GM23338 (cell line): ENCODE measurements around the gene TMBIM6. TPM values are rescaled to one million over a fixed set of nuclear protein-coding genes. Genes with fewer than 3 reads are reported as not detected.

ENCODE experiments used
- ATAC-seq: fragments of 200-7000 bp; cut with Tn5 transposase; 3 replicates; pipeline ENCODE4 v1.9.1; 2020
- DNase-seq: peaks from one replicate; pipeline ENCODE4 v3.0.0-alpha.2; 2015; ENCODE audit warnings: low spot score
- H2AFZ ChIP-seq: fragments of 200-600 bp; sonication (generic); 2 replicates; pipeline ENCODE4 v1.8.0; 2016; ENCODE audit warnings: antibody characterized with exemption, mild to moderate bottlenecking, moderate library complexity
- H3F3A ChIP-seq: fragments of 200-600 bp; sonication (generic); replicated peaks from 2 replicates; pipeline ENCODE4 v1.8.0; 2017; ENCODE audit warnings: antibody characterized with exemption, mixed run types, low read depth
- H3K27ac ChIP-seq: fragments of 200-600 bp; sonication (generic); 2 replicates; pipeline ENCODE4 v1.6.1; 2016; ENCODE audit warnings: low read depth
- H3K27me3 ChIP-seq: fragments of 200-600 bp; sonication (generic); 2 replicates; pipeline ENCODE4 v1.8.0; 2016; ENCODE audit warnings: mild to moderate bottlenecking, mixed run types, moderate library complexity; ENCODE audit not compliant: insufficient read depth
- H3K36me3 ChIP-seq: fragments of 200-600 bp; sonication (generic); 2 replicates; pipeline ENCODE4 v1.8.0; 2016; ENCODE audit warnings: mild to moderate bottlenecking; ENCODE audit not compliant: insufficient read depth
- H3K4me1 ChIP-seq: fragments of 200-600 bp; sonication (generic); 2 replicates; pipeline ENCODE4 v1.8.0; 2016; ENCODE audit warnings: mild to moderate bottlenecking, moderate library complexity; ENCODE audit not compliant: insufficient read depth
- H3K4me2 ChIP-seq: fragments of 200-600 bp; sonication (generic); 2 replicates; pipeline ENCODE4 v1.7.1; 2017; ENCODE audit warnings: mixed run types
- H3K4me3 ChIP-seq: fragments of 200-600 bp; sonication (generic); 2 replicates; pipeline ENCODE4 v1.6.1; 2016; ENCODE audit warnings: mixed run types
- H3K79me2 ChIP-seq: fragments of 200-600 bp; sonication (generic); replicated peaks from 2 replicates; pipeline ENCODE4 v1.8.0; 2017; ENCODE audit warnings: mild to moderate bottlenecking; ENCODE audit not compliant: insufficient read depth
- H3K9me2 ChIP-seq: fragments of 200-600 bp; sonication (generic); 2 replicates; pipeline ENCODE4 v1.8.0; 2017; ENCODE audit not compliant: insufficient read depth
- H4K20me1 ChIP-seq: fragments of 200-600 bp; sonication (generic); replicated peaks from 2 replicates; pipeline ENCODE4 v1.8.0; 2017; ENCODE audit warnings: mild to moderate bottlenecking; ENCODE audit not compliant: insufficient read depth
- H3K27ac Mint-ChIP-seq: 2 replicates; pipeline ENCODE4 v1.8.0; 2020; ENCODE audit warnings: inconsistent platforms, mild to moderate bottlenecking, moderate library complexity, mixed read lengths
- H3K27me3 Mint-ChIP-seq: 3 replicates; pipeline ENCODE4 v1.8.0; 2022; ENCODE audit warnings: low read depth, mild to moderate bottlenecking, moderate library complexity, mixed read lengths, inconsistent platforms; ENCODE audit not compliant: insufficient read depth, poor library complexity
- H3K36me3 Mint-ChIP-seq: 3 replicates; pipeline ENCODE4 v1.8.0; 2021; ENCODE audit warnings: low read depth, mild to moderate bottlenecking, inconsistent platforms, moderate library complexity, mixed read lengths
- H3K4me1 Mint-ChIP-seq: 3 replicates; pipeline ENCODE4 v1.8.0; 2020; ENCODE audit warnings: mild to moderate bottlenecking, inconsistent platforms, mixed read lengths
- H3K4me3 Mint-ChIP-seq: 3 replicates; pipeline ENCODE4 v1.8.0; 2021; ENCODE audit warnings: moderate library complexity, mild to moderate bottlenecking, inconsistent platforms, mixed read lengths
- H3K9me3 Mint-ChIP-seq: 3 replicates; pipeline ENCODE4 v1.8.0; 2020; ENCODE audit warnings: moderate library complexity, mild to moderate bottlenecking, inconsistent platforms, mixed read lengths
- CREB1 ChIP-seq: fragments of 250-450 bp; sonication (Bioruptor Pico); IDR thresholded peaks from 2 replicates; pipeline ENCODE4 v1.5.0; 2020; ENCODE audit warnings: low read depth, mild to moderate bottlenecking, moderate library complexity
- EZH2phosphoT487 ChIP-seq: fragments of 200-600 bp; sonication (generic); IDR thresholded peaks from one replicate; pipeline ENCODE4 v1.8.1; 2018; ENCODE audit warnings: antibody characterized with exemption; ENCODE audit not compliant: unreplicated experiment
- JUNB ChIP-seq: IDR thresholded peaks from one replicate; pipeline ENCODE4 v1.6.1; 2016; ENCODE audit warnings: antibody characterized with exemption; ENCODE audit not compliant: unreplicated experiment
- POLR2AphosphoS5 ChIP-seq: IDR thresholded peaks from 2 replicates; pipeline ENCODE4 v1.6.1; 2016; ENCODE audit warnings: antibody characterized with exemption, low read depth
- STAT1 ChIP-seq: IDR thresholded peaks from one replicate; pipeline ENCODE4 v1.6.1; 2016; ENCODE audit warnings: antibody characterized with exemption; ENCODE audit not compliant: unreplicated experiment
- ZNF114 ChIP-seq: fragments of 250-450 bp; sonication (Bioruptor Pico); IDR thresholded peaks from 2 replicates; pipeline ENCODE4 v1.5.0; 2020; ENCODE audit warnings: mild to moderate bottlenecking, moderate library complexity
- ZNF331 ChIP-seq: fragments of 250-450 bp; sonication (Bioruptor Pico); IDR thresholded peaks from 2 replicates; pipeline ENCODE4 v1.5.0; 2020; ENCODE audit warnings: low read depth, mild to moderate bottlenecking, moderate library complexity
- polyA plus RNA-seq: library from polyadenylated mRNA; unstranded; fragments of >200 nt; fragmentation: Nextera tagmentation; extraction: Ambion mirVana; gene quantifications from 2 replicates; pipeline ENCODE4 v1.2.1, GENCODE V29; 2016
- total RNA-seq: library from RNA; depleted of rRNA; stranded (reverse); fragments of >200 nt; shearing (Covaris generic); gene quantifications from 2 replicates; pipeline ENCODE4 v1.2.3, GENCODE V29; 2014
- TF ChIP-seq, protein P1 (sequence below): IDR thresholded peaks from one replicate; pipeline ENCODE4 v1.6.1; 2018; ENCODE audit warnings: antibody characterized with exemption; ENCODE audit not compliant: unreplicated experiment
- TF ChIP-seq, protein P2 (sequence below): IDR thresholded peaks from 2 replicates; pipeline ENCODE4 v1.6.1; 2016; ENCODE audit warnings: antibody characterized with exemption
- TF ChIP-seq, protein P3 (sequence below), 2 experiments: fragments of 200-600 bp in 1 of 2; sonication (generic) in 1 of 2; conservative IDR thresholded peaks; 2 replicates each; pipeline versions ENCODE4 v1.5.1 to v1.6.1; 2016 to 2017; ENCODE audit warnings: antibody characterized with exemption in 2 of 2, low read depth in 2 of 2, mild to moderate bottlenecking in 2 of 2, moderate library complexity in 1 of 2

Gene TMBIM6
- total and polyA plus RNA-seq, 2 experiments from 2014 or later, result 245 to 349 TPM

DNA sequence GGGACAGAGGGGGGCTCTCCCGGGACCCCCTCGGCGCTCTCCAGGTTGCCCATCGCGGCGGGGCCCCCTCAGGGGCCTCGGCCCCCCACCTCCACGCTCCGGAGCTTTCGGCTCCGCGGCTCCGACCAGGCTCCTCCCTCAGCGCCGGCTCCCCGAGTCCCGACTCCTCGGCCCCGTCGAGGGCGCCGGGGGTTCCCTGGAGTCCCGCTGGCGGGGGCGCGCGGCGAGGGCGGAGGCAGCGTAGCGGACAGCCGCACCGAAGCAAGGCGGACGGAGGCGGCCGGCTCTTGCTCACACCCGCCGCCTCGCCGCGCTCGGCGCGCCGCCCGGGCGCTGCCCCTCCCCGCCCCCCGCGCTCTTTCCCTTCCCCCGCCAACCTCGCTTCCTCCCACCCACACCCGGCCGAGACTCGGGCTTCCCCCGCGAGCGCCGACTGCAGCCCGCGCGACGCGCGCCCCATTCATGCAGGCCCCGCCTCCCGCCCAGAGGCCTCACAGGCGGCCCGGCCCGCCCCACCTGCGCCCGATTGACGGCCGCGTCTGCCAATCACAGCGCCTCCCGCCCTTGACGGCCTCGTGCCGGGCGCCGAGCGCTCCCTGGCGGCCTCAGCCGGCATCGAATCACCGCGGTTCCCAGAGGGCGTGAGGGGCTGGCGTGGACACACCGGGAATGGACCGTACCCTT lies 34.1 kb upstream of the TMBIM6 start, which contains the start of gene FMNL3 (continued):
- TF ChIP-seq, protein P1, sequence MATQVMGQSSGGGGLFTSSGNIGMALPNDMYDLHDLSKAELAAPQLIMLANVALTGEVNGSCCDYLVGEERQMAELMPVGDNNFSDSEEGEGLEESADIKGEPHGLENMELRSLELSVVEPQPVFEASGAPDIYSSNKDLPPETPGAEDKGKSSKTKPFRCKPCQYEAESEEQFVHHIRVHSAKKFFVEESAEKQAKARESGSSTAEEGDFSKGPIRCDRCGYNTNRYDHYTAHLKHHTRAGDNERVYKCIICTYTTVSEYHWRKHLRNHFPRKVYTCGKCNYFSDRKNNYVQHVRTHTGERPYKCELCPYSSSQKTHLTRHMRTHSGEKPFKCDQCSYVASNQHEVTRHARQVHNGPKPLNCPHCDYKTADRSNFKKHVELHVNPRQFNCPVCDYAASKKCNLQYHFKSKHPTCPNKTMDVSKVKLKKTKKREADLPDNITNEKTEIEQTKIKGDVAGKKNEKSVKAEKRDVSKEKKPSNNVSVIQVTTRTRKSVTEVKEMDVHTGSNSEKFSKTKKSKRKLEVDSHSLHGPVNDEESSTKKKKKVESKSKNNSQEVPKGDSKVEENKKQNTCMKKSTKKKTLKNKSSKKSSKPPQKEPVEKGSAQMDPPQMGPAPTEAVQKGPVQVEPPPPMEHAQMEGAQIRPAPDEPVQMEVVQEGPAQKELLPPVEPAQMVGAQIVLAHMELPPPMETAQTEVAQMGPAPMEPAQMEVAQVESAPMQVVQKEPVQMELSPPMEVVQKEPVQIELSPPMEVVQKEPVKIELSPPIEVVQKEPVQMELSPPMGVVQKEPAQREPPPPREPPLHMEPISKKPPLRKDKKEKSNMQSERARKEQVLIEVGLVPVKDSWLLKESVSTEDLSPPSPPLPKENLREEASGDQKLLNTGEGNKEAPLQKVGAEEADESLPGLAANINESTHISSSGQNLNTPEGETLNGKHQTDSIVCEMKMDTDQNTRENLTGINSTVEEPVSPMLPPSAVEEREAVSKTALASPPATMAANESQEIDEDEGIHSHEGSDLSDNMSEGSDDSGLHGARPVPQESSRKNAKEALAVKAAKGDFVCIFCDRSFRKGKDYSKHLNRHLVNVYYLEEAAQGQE, result no peak
- TF ChIP-seq STAT1, result no peak
- no peak for TF ChIP-seq JUNB
- peak; percentile 64 for TF ChIP-seq POLR2AphosphoS5
- TF ChIP-seq, protein P2, sequence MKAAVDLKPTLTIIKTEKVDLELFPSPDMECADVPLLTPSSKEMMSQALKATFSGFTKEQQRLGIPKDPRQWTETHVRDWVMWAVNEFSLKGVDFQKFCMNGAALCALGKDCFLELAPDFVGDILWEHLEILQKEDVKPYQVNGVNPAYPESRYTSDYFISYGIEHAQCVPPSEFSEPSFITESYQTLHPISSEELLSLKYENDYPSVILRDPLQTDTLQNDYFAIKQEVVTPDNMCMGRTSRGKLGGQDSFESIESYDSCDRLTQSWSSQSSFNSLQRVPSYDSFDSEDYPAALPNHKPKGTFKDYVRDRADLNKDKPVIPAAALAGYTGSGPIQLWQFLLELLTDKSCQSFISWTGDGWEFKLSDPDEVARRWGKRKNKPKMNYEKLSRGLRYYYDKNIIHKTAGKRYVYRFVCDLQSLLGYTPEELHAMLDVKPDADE, result no peak
- TF ChIP-seq CREB1 (CRISPR knock-in tag), result peak; percentile 78
- no peak for TF ChIP-seq EZH2phosphoT487
- TF ChIP-seq ZNF331 (CRISPR knock-in tag), result no peak
- TF ChIP-seq, protein P3, sequence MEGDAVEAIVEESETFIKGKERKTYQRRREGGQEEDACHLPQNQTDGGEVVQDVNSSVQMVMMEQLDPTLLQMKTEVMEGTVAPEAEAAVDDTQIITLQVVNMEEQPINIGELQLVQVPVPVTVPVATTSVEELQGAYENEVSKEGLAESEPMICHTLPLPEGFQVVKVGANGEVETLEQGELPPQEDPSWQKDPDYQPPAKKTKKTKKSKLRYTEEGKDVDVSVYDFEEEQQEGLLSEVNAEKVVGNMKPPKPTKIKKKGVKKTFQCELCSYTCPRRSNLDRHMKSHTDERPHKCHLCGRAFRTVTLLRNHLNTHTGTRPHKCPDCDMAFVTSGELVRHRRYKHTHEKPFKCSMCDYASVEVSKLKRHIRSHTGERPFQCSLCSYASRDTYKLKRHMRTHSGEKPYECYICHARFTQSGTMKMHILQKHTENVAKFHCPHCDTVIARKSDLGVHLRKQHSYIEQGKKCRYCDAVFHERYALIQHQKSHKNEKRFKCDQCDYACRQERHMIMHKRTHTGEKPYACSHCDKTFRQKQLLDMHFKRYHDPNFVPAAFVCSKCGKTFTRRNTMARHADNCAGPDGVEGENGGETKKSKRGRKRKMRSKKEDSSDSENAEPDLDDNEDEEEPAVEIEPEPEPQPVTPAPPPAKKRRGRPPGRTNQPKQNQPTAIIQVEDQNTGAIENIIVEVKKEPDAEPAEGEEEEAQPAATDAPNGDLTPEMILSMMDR (conservative IDR thresholded peaks at IDR 0.05; ENCODE audit: low read depth in 2 of 2), result peak; percentile 84 to 96
- no peak for TF ChIP-seq ZNF114 (CRISPR knock-in tag)

DNA sequence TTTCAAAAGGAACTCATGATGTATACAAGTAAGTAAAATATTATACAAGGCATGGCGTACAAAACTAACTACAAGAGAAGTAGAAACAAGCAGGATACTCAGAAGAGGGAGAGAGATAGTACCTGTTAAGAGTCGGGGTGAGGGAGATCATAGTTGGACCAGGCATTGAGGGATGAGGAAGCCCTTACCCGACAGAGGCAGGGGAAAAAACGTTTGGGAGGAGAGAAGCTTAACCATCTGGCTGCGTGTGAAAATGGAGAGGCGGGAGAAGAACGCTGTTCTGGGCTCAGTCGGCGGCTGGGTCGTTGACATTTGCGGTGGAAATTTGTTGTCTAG lies 33.6 kb upstream of the TMBIM6 start:
- peak; percentile 2; the same call in 2 of the 3 replicates for ATAC-seq
- Mint-ChIP-seq H3K27ac (no peak overlapping the region), H3K9me3 (no peaks in the 10 kb centered on the region; the same call in 2 of the 3 replicates), H3K4me3 (peak overlapping the region; percentile 91), H3K27me3 (peaks cover 25% of the 10 kb centered on the region), H3K36me3 (no peaks in the 10 kb centered on the region; the same call in 2 of the 3 replicates), H3K4me1 (peaks cover 33% of the 10 kb centered on the region)
- H3K79me2 ChIP-seq, result peaks cover 39% of the 10 kb centered on the region
- TF ChIP-seq, protein P3 (conservative IDR thresholded peaks at IDR 0.05; ENCODE audit: low read depth in 2 of 2), result 0 out of 4 replicates have a peak, but pooled peaks of 1 of the 2 experiments have one; percentile 5
- no peak for TF ChIP-seq POLR2AphosphoS5
- H3K27me3 ChIP-seq, result peaks cover 23% of the 10 kb centered on the region
- no peak overlapping the region for H2AFZ ChIP-seq
- no peaks in the 10 kb centered on the region for H3K36me3 ChIP-seq
- H3K4me1 ChIP-seq, result peaks cover 30% of the 10 kb centered on the region
- peaks cover 4% of the 10 kb centered on the region; the same call in 1 of the 2 replicates for H3K9me2 ChIP-seq
- peak overlapping the region; percentile 6; the same call in 1 of the 2 replicates for H3K4me2 ChIP-seq
- H3K4me3 ChIP-seq, result peak overlapping the region; percentile 96
- no peak for DNase-seq
- H4K20me1 ChIP-seq, result peaks cover 10% of the 10 kb centered on the region; the same call in 1 of the 2 replicates
- H3F3A ChIP-seq, result 0 out of 2 replicates have a peak, but pooled peaks cover 3% of the 10 kb centered on the region
- H3K27ac ChIP-seq, result no peak overlapping the region
